Kidney glomerular epithelial cell (primary cell): ENCODE measurements around the gene SDC1.
"Not testable (repeated sequence)": the region's sequence is repeated elsewhere in the genome, so short reads cannot be mapped to it uniquely, and the experiment has no call there.

Source experiments
- DNase-seq: peaks from one replicate; lab custom pipeline; 2025; lab: John Stamatoyannopoulos, UW

Gene SDC1, protein sequence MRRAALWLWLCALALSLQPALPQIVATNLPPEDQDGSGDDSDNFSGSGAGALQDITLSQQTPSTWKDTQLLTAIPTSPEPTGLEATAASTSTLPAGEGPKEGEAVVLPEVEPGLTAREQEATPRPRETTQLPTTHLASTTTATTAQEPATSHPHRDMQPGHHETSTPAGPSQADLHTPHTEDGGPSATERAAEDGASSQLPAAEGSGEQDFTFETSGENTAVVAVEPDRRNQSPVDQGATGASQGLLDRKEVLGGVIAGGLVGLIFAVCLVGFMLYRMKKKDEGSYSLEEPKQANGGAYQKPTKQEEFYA

DNA sequence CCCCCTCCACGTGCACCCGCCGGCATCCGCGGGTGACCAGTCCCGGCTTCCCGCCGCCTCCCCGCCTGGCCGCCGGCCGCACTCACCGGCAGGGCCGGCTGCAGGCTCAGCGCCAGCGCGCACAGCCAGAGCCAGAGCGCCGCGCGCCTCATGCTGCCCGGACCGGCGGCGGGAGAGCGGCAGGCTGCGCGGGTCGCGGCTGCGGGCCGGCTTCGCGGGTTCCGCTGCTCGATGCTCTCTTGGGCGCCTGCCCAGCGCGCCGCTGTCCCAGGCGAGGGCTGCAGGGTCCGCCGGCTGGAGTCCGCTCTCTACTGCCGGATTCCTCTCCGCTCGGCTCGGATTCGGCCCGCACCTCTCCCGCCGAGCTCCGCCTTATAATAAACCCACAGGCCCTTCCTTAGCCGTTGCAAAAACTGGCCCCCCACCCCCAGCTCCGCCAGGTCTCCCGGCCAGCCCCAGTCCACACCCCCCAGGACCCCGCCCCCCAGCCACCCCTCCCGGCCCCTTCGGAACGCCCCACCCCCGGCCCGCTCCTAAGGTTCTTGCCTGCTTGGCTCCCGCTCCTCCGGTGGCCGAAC, at the start of gene SDC1:
SDC1 (minus strand) TSS at position 415 of the 578 bp plus-strand sequence; CDS start at position 152, 263 bp downstream.
- DNase-seq: peak; percentile 8

DNA sequence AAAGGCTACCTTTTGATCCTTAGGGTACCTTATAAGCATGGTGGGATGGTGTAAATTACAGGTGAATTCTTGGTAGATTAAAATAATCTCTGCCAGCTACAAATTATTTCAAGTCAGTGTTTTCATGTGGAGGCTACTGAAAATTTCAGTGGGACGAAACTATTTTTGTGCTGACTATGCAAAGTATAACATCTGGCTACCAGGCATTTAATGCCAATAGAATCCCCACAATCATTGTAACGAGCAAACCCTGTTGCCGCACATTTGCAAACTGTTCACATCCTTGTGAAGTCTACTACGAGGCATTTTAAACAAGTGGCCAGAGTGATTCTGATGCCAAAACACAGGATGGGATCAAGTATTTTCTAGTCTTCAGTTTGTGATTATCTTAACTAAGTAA, 48.1 kb upstream of the SDC1 start:
- DNase-seq: no peak

DNA sequence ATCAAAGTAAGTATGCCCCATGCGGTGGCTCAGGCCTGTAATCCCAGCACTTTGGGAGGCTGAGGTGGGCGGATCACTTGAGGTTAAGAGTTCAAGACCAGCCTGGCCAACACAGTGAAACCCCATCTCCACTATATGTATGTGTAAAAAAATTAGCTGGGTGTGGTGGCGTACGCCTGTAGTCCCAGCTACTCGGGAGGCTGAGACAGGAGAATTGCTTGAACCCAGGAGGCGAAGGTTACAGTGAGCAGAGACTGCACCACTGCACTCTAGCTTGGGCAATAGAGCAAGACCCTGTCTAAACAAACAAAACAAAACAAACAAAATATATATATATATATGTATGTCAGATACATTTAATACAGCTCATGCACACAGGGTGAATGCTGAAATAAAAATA, 43.4 kb upstream of the SDC1 start:
- DNase-seq: not testable (repeated sequence)

- DNase-seq: no peak
Measured at GRCh38 chr2:20267529-20267928, 42.6 kb upstream of the SDC1 start.

DNA sequence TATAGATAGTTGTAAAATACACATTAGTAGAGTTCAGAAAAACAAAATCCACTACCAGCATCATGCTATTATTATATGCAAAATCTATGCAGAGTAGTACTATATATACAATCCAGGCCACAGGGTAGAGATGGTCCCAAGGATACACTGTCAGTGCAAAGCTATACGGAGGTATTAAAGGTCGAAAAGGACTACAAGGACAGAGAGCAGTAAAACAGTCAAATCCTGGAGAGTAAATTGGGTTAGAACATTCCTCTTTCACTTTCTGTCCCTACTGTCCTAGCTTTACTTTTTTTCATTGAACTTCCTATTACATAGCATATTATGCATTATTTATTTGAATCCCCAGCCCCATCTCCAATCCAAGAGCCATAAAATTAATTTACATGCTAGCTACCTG, 39.7 kb upstream of the SDC1 start:
- no peak for DNase-seq

- no peak for DNase-seq
Measured at GRCh38 chr2:20257411-20257810, 32.5 kb upstream of the SDC1 start.

- DNase-seq: no peak
Measured at GRCh38 chr2:20254731-20255130, 29.8 kb upstream of the SDC1 start.

GRCh38 chr2:20250436-20250835, 25.5 kb upstream of the SDC1 start:
- no peak for DNase-seq

GRCh38 chr2:20249170-20249569, 24.2 kb upstream of the SDC1 start:
- DNase-seq: no peak

GRCh38 chr2:20247084-20247483, 22.2 kb upstream of the SDC1 start:
- no peak for DNase-seq

- not testable (repeated sequence) for DNase-seq
Measured at GRCh38 chr2:20243637-20244036, 18.7 kb upstream of the SDC1 start.

GRCh38 chr2:20242727-20243377, 17.9 kb upstream of the SDC1 start:
- DNase-seq: no peak

DNA sequence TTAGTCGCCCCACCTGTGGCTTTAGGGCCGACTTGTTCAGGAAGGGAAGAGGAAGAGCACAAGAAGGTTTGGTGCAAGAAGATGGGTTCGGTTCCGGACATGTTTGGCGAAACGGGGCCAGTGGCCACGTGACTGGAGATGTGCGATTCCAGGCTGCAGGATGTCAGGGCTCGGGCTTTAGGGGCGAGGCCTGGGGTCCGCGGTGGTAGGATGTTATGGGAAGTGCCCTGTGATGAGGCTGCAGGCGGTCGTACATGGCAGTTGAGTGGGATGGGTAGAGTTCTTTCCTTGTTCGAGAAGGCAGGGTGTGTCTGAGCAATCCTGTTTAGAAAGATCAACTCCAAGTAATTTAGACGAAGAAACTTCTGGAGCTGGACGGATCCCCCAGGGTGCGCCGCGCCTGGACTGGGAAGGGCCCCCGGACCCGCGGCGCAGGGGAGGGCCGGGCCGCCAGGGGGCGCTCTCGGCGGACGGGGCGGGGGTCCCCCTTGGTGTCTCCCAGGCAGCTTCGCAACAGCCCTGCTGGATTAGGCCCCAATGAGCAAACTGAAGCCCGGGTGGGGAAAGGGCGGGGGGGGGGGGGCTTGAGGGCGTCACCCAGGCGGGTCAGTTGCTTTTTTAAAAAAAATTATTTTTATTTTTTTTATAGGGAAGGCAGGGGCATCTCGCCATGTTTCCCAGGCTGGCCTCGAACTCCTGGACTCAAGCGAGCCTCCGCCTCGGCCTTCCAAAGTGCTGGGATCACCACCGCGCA, 17.2 kb upstream of the SDC1 start:
- no peak for DNase-seq

DNA sequence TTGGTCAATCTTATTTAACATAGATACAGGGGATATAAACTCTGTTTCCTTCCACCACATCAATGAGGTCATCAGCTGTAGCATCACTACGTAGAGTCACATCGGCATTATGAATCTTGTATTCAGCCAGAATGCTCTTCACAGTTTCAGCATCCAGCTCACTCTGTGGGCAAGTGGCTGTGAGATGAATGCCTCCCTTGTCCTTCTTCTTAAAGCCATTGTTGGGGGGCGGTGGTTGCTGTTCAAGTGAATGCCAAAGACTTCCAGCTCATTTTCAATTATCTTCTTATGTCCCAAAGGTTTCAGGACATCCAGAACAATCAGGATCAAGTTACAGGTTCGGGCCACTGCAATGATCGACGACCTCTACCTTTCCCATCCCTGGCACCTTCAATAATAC, 15.4 kb upstream of the SDC1 start:
- DNase-seq: not testable (repeated sequence)

- no peak for DNase-seq
Measured at GRCh38 chr2:20236496-20236895, 11.6 kb upstream of the SDC1 start.

DNA sequence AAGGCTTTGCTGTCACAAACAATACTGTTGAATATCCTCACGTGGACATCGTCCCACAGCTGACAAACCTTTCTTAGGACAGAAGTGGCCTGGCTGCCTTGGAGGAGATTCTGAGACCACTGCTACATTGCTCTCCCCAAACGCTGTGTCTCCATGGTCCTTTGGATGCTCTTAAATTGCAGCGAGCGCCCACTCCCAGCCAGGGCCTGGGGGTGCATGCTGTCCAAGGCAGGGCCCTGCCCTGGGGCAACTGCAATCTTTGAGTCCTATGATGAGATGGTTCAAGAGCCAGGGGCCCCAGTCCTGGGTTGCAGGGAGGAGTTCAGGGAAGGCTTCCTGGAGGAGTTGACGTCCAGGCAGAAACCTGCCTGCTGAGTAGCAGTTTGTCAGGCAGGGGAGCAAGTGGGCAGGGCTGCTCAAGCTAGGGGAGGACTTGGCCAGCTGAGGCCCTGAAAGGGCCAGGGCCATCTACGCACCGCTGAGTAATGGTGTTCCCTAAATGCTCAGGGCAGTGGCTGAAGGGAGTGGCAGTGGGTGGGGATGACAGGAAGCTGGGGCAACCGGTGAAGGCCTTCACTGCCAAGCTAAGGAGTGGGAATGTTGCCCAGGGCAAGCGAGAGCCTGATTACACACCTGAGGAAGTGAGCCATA, 10.8 kb upstream of the SDC1 start:
- no peak for DNase-seq

GRCh38 chr2:20234597-20234996, 9.7 kb upstream of the SDC1 start:
- DNase-seq: not testable (repeated sequence)

DNA sequence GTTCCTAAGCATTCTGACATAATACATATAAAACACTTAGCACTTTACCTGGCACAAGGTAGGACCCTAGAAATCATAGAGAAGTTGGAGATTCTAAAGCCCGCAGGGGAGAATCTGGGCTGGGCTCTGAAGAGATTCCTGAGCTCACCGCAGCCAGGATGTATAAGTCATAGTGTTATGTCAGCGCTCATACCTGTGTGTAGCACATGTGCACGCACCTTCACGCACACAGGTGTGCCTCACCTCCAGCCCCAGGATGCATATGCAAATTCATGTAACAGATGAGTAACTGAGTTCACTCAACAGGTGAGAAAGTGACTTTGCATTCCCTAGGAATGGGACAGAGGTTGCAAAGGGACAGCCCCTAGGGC, 7.9 kb upstream of the SDC1 start:
- DNase-seq: no peak

DNA sequence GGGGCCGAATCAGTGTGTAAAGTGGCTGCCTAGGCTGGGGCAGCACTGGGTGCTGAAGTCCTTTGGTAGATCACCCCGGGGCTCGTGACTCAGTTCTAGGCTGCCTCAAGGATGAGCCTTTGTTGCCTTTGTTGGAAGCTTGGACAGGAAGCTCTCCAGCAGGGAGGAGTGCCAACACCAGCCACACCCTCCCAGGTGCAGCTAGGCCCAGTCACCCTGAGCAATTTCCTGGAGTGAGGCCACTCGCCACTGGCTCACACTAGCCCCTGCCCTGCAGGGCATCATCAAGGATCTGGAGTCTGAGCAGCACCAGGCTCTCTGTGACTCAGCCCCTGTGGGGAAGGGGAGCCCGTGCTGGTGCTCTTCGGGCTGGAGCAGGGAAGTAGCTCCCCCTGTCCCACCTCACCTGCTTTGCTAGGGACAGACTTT, 6.7 kb upstream of the SDC1 start:
- peak; percentile 43 for DNase-seq

DNA sequence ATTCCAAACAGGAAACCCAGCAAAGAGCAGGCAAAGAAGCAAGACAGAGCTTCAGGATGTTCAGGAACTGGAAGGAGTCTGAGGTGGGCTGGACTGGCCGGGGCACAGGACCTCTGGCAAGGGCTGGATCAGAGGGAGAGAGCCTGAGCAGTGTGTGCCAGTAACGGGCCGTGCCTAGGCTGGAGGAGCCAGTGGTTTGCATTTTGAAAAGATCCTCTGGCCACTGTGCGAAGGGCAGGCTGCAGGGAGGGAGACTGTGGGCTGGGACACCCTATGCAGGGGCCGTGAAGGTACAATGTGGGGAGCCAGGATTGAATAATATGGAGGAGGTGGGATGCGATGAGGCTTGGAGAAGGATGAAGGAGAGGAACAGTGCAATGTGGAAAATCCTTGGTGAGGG, 6.2 kb upstream of the SDC1 start:
- no peak for DNase-seq

DNA sequence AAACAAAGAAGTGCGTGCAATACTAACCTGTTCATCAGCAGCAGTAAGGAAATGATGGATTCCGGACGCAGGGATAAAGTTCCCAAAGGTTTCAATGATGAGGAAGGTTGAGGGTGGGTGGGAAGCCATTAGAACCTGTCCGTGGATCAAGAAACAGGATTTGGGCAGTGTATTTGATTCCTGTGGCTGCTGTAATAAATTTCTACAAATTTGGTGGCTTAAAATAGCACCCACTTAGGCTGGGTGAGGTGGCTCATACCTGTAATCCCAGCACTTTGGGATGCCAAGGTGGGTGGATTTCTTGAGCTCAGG, 5.1 kb upstream of the SDC1 start:
- no peak for DNase-seq
